ENCODE results near the gene TGM2. TPM values are rescaled to one million over a fixed set of nuclear protein-coding genes. Genes with fewer than 3 reads are reported as not detected.
"Not testable (repeated sequence)": the region's sequence is repeated elsewhere in the genome, so short reads cannot be mapped to it uniquely, and the experiment has no call there.

The TGM2 gene
- polyA plus RNA-seq, 1 donor from 2014 or later: not detected

DNA sequence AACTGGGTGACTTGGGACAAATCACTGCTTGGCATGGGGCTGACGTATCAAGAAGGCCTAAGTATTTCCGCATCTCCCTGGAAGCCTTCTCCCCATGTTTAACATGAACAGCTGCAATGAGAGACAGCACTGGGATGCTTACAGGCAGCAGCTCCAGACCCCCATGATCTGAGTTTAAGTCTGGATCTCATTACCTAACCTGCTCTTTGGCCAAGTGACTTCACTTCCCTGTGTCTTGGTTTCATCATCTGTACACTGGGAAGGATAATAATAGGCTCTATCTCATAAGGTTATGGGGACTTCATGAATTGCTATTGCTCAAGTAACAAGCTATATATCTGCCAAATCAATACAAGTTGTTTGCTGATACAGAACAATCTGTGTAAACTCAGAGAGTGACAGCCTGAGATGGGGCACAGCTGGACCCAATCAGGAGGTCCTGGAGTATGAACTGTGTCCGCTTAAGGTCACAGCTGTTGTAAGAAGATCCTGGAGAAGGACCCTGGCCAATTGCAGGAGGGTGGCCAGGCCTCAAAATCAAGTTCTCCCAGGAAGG lies 56.0 kb downstream of the TGM2 start:
- no peak for TF ChIP-seq RAD21 (conservative IDR thresholded peaks at IDR 0.05)
- TF ChIP-seq, protein P1, sequence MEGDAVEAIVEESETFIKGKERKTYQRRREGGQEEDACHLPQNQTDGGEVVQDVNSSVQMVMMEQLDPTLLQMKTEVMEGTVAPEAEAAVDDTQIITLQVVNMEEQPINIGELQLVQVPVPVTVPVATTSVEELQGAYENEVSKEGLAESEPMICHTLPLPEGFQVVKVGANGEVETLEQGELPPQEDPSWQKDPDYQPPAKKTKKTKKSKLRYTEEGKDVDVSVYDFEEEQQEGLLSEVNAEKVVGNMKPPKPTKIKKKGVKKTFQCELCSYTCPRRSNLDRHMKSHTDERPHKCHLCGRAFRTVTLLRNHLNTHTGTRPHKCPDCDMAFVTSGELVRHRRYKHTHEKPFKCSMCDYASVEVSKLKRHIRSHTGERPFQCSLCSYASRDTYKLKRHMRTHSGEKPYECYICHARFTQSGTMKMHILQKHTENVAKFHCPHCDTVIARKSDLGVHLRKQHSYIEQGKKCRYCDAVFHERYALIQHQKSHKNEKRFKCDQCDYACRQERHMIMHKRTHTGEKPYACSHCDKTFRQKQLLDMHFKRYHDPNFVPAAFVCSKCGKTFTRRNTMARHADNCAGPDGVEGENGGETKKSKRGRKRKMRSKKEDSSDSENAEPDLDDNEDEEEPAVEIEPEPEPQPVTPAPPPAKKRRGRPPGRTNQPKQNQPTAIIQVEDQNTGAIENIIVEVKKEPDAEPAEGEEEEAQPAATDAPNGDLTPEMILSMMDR (IDR thresholded peaks at IDR 0.05; ENCODE audit: poor library complexity, severe bottlenecking): no peak
- TF ChIP-seq, protein P2, sequence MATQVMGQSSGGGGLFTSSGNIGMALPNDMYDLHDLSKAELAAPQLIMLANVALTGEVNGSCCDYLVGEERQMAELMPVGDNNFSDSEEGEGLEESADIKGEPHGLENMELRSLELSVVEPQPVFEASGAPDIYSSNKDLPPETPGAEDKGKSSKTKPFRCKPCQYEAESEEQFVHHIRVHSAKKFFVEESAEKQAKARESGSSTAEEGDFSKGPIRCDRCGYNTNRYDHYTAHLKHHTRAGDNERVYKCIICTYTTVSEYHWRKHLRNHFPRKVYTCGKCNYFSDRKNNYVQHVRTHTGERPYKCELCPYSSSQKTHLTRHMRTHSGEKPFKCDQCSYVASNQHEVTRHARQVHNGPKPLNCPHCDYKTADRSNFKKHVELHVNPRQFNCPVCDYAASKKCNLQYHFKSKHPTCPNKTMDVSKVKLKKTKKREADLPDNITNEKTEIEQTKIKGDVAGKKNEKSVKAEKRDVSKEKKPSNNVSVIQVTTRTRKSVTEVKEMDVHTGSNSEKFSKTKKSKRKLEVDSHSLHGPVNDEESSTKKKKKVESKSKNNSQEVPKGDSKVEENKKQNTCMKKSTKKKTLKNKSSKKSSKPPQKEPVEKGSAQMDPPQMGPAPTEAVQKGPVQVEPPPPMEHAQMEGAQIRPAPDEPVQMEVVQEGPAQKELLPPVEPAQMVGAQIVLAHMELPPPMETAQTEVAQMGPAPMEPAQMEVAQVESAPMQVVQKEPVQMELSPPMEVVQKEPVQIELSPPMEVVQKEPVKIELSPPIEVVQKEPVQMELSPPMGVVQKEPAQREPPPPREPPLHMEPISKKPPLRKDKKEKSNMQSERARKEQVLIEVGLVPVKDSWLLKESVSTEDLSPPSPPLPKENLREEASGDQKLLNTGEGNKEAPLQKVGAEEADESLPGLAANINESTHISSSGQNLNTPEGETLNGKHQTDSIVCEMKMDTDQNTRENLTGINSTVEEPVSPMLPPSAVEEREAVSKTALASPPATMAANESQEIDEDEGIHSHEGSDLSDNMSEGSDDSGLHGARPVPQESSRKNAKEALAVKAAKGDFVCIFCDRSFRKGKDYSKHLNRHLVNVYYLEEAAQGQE (IDR thresholded peaks at IDR 0.05; ENCODE audit: borderline replicate concordance): no peak
- TF ChIP-seq EP300 (conservative IDR thresholded peaks at IDR 0.05; ENCODE audit: poor library complexity, severe bottlenecking): no peak
- no peak for TF ChIP-seq TAF1 (IDR thresholded peaks at IDR 0.05; ENCODE audit: low read depth)
- no peak for TF ChIP-seq EZH2 (IDR thresholded peaks at IDR 0.05; ENCODE audit: borderline replicate concordance, insufficient read depth, low read length, poor library complexity, severe bottlenecking)
- TF ChIP-seq POLR2AphosphoS5 (IDR thresholded peaks at IDR 0.05): no peak
- no peak for TF ChIP-seq MXI1 (conservative IDR thresholded peaks at IDR 0.05; ENCODE audit: poor library complexity, severe bottlenecking)
- TF ChIP-seq SMC3 (conservative IDR thresholded peaks at IDR 0.05; ENCODE audit: poor library complexity): no peak
- Histone ChIP-seq H2AFZ (ENCODE audit: low read depth, low read length) (no peak overlapping the region), H3K9ac (ENCODE audit: low read length) (no peak overlapping the region), H3K79me2 (replicated peaks; ENCODE audit: insufficient read depth, low read length) (no peaks in the 10 kb centered on the region), H3K9me2 (ENCODE audit: insufficient read depth, low read length) (no peaks in the 10 kb centered on the region), H3K9me3 (ENCODE audit: low read length) (no peaks in the 10 kb centered on the region), H3K27ac (ENCODE audit: low read length) (no peak overlapping the region), H3F3A (ENCODE audit: insufficient read depth, low read length, poor library complexity, severe bottlenecking) (no peaks in the 10 kb centered on the region), H3K4me3 (ENCODE audit: low read length) (no peak overlapping the region), H3K4me2 (ENCODE audit: low read length) (no peak overlapping the region), H4K20me1 (ENCODE audit: insufficient read depth) (no peaks in the 10 kb centered on the region), H3K27me3 (ENCODE audit: insufficient read depth, low read depth, low read length) (no peaks in the 10 kb centered on the region), H3K36me3 (ENCODE audit: insufficient read depth, low read length) (no peaks in the 10 kb centered on the region)

DNA sequence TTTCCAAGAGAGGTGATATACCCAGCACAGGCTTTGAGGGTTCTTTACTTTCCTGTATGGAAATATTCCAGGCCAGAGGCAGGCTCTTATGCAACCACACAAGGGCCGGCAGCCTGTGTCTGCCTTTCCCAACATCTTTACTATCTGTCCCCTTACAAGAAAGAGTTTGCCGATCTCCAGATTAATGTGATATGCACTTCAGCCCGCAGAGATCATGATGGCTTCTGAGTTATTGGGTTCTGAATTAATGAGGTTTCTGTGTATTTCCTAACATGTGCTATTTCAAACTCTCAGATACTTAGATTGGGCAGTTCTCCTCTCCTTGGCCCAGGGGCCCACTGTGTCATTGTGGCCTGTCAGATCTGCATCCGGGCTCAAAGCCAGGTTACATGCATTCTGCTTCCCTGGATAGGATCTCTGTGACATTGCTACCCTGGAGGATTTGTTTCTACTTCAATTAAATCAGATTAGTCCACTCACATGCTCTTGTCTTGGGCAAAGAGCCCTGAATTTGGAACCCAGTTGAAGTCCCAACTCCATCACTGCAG lies 56.6 kb downstream of the TGM2 start:
- Histone ChIP-seq H2AFZ (ENCODE audit: low read depth, low read length) (no peak overlapping the region), H4K20me1 (ENCODE audit: insufficient read depth) (no peaks in the 10 kb centered on the region), H3K4me3 (ENCODE audit: low read length) (no peak overlapping the region), H3K27me3 (ENCODE audit: insufficient read depth, low read depth, low read length) (no peaks in the 10 kb centered on the region), H3K4me2 (ENCODE audit: low read length) (no peak overlapping the region), H3F3A (ENCODE audit: insufficient read depth, low read length, poor library complexity, severe bottlenecking) (no peaks in the 10 kb centered on the region), H3K9ac (ENCODE audit: low read length) (no peak overlapping the region), H3K79me2 (replicated peaks; ENCODE audit: insufficient read depth, low read length) (no peaks in the 10 kb centered on the region), H3K36me3 (ENCODE audit: insufficient read depth, low read length) (no peaks in the 10 kb centered on the region), H3K9me3 (ENCODE audit: low read length) (no peaks in the 10 kb centered on the region), H3K27ac (ENCODE audit: low read length) (no peak overlapping the region), H3K9me2 (ENCODE audit: insufficient read depth, low read length) (no peaks in the 10 kb centered on the region)
- TF ChIP-seq, protein P2 (IDR thresholded peaks at IDR 0.05; ENCODE audit: borderline replicate concordance): no peak
- TF ChIP-seq EP300 (conservative IDR thresholded peaks at IDR 0.05; ENCODE audit: poor library complexity, severe bottlenecking) (no peak), EZH2 (IDR thresholded peaks at IDR 0.05; ENCODE audit: borderline replicate concordance, insufficient read depth, low read length, poor library complexity, severe bottlenecking) (no peak), POLR2AphosphoS5 (IDR thresholded peaks at IDR 0.05) (no peak), SMC3 (conservative IDR thresholded peaks at IDR 0.05; ENCODE audit: poor library complexity) (no peak), RAD21 (conservative IDR thresholded peaks at IDR 0.05) (no peak), TAF1 (IDR thresholded peaks at IDR 0.05; ENCODE audit: low read depth) (no peak), MXI1 (conservative IDR thresholded peaks at IDR 0.05; ENCODE audit: poor library complexity, severe bottlenecking) (no peak)
- TF ChIP-seq, protein P1 (IDR thresholded peaks at IDR 0.05; ENCODE audit: poor library complexity, severe bottlenecking): no peak

DNA sequence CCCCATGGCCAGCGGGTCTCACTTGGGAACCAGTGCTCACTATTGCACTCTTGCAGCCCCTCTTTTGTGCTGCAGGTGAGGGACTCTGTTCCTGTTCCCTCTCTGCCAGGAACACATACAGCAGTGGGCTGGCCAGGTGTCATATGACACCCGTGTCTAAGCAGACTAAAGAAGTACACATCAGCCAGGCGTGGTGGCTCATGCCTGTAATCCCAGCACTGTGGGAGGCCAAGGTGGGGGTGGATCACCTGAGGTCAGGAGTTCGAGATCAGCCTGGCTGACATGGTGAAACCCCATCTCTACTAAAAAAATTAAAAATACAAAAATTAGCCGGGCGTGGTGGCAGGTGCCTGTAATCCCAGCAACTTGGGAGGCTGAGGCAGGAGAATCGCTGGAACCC lies 57.2 kb downstream of the TGM2 start:
- H3K4me3 ChIP-seq (ENCODE audit: low read length); H3K36me3 ChIP-seq (ENCODE audit: insufficient read depth, low read length); H3K79me2 ChIP-seq (replicated peaks; ENCODE audit: insufficient read depth, low read length); H3K27ac ChIP-seq (ENCODE audit: low read length); H3K27me3 ChIP-seq (ENCODE audit: insufficient read depth, low read depth, low read length); H3F3A ChIP-seq (ENCODE audit: insufficient read depth, low read length, poor library complexity, severe bottlenecking); H3K9me2 ChIP-seq (ENCODE audit: insufficient read depth, low read length); H4K20me1 ChIP-seq (ENCODE audit: insufficient read depth); H2AFZ ChIP-seq (ENCODE audit: low read depth, low read length); H3K9ac ChIP-seq (ENCODE audit: low read length); H3K4me2 ChIP-seq (ENCODE audit: low read length); H3K9me3 ChIP-seq (ENCODE audit: low read length): not testable (repeated sequence)

All from neural cell (in vitro differentiated cells).